Neuronal stem cell (in vitro differentiated cells): ENCODE data around the gene BEAN1.

ENCODE experiments used
- DNase-seq: peaks from one replicate; pipeline ENCODE4 v3.0.0-alpha.2; 2013; ENCODE audit warnings: low spot score
- H2AFZ ChIP-seq: one replicate; pipeline ENCODE4 v1.6.1; 2013; ENCODE audit warnings: mild to moderate bottlenecking, low read length, inconsistent platforms
- H2AK5ac ChIP-seq: 2 replicates; pipeline ENCODE4 v1.6.1; 2013; ENCODE audit warnings: low read depth, mild to moderate bottlenecking, inconsistent platforms, low read length, moderate library complexity, mixed read lengths
- H2BK120ac ChIP-seq: 2 replicates; pipeline ENCODE4 v1.6.1; 2013; ENCODE audit warnings: low read depth, mild to moderate bottlenecking, inconsistent platforms, low read length, moderate library complexity, mixed read lengths
- H2BK12ac ChIP-seq: one replicate; pipeline ENCODE4 v1.6.1; 2013; ENCODE audit warnings: low read length, inconsistent platforms
- H2BK15ac ChIP-seq: 2 replicates; pipeline ENCODE4 v1.6.1; 2013; ENCODE audit warnings: mild to moderate bottlenecking, low read length, inconsistent platforms, mixed read lengths
- H2BK5ac ChIP-seq: one replicate; pipeline ENCODE4 v1.6.1; 2013; ENCODE audit warnings: inconsistent platforms, mild to moderate bottlenecking, low read length, moderate library complexity
- H3K14ac ChIP-seq: one replicate; pipeline ENCODE4 v1.6.1; 2013; ENCODE audit warnings: low read length, inconsistent platforms
- H3K18ac ChIP-seq: 2 replicates; pipeline ENCODE4 v1.6.1; 2013; ENCODE audit warnings: low read length, inconsistent platforms
- H3K23ac ChIP-seq: 2 replicates; pipeline ENCODE4 v1.6.1; 2013; ENCODE audit warnings: low read depth, mild to moderate bottlenecking, mixed read lengths, low read length, inconsistent platforms; ENCODE audit not compliant: poor library complexity
- H3K27ac ChIP-seq: replicated peaks from 3 replicates; pipeline ENCODE4 v1.5.1; 2013; ENCODE audit warnings: low read length, inconsistent platforms
- H3K27me3 ChIP-seq, 3 experiments: 2 replicates each; pipeline ENCODE4 v1.6.1; 2013; ENCODE audit warnings: low read length in 3 of 3, mild to moderate bottlenecking in 2 of 3, inconsistent platforms in 1 of 3, low read depth in 1 of 3, mixed read lengths in 1 of 3, moderate library complexity in 1 of 3; ENCODE audit not compliant: control insufficient read depth in 3 of 3, insufficient read depth in 3 of 3
- H3K36me3 ChIP-seq, 2 donors: replicated peaks in 1 of 2; 2 replicates each; pipeline ENCODE4 v1.6.1; 2013; ENCODE audit warnings: low read length in 2 of 2; ENCODE audit not compliant: control insufficient read depth in 2 of 2, insufficient read depth in 2 of 2
- H3K4ac ChIP-seq: 2 replicates; pipeline ENCODE4 v1.6.1; 2013; ENCODE audit warnings: inconsistent platforms, mild to moderate bottlenecking, low read length, moderate library complexity
- H3K4me1 ChIP-seq, 2 donors: 1 replicate in 1 of 2; 2 replicates in 1 of 2; pipeline ENCODE4 v1.6.1; 2013; ENCODE audit warnings: low read length in 2 of 2, low read depth in 1 of 2; ENCODE audit not compliant: control insufficient read depth in 2 of 2, insufficient read depth in 1 of 2
- H3K4me2 ChIP-seq: one replicate; pipeline ENCODE4 v1.6.1; 2013; ENCODE audit warnings: mild to moderate bottlenecking, low read length, inconsistent platforms; ENCODE audit not compliant: insufficient read depth, poor library complexity, severe bottlenecking
- H3K4me3 ChIP-seq, 2 donors: 2 replicates each; pipeline ENCODE4 v1.5.1; 2013; ENCODE audit warnings: low read length in 2 of 2, mild to moderate bottlenecking in 2 of 2, inconsistent platforms in 1 of 2, moderate library complexity in 1 of 2
- H3K79me1 ChIP-seq: one replicate; pipeline ENCODE4 v1.6.1; 2013; ENCODE audit warnings: low read depth, mild to moderate bottlenecking, inconsistent platforms, low read length, moderate library complexity
- H3K9ac ChIP-seq: one replicate; pipeline ENCODE4 v1.6.1; 2013; ENCODE audit warnings: mild to moderate bottlenecking, low read depth, low read length, inconsistent platforms; ENCODE audit not compliant: poor library complexity
- H3K9me3 ChIP-seq, 2 donors: replicated peaks in 1 of 2; 2 replicates each; pipeline versions ENCODE3 to v1.6.1; 2013; ENCODE audit warnings: low read length in 2 of 2, mild to moderate bottlenecking in 2 of 2, inconsistent platforms in 1 of 2, low read depth in 1 of 2, mixed read lengths in 1 of 2, moderate library complexity in 1 of 2; ENCODE audit not compliant: control insufficient read depth in 2 of 2, insufficient read depth in 1 of 2
- H4K8ac ChIP-seq: one replicate; pipeline ENCODE4 v1.6.1; 2013; ENCODE audit warnings: low read depth, mild to moderate bottlenecking, inconsistent platforms, low read length, moderate library complexity
- H4K91ac ChIP-seq: one replicate; pipeline ENCODE4 v1.6.1; 2013; ENCODE audit warnings: low read length, low read depth, mild to moderate bottlenecking, inconsistent platforms; ENCODE audit not compliant: poor library complexity
- WGBS, 2 donors: extraction: QIAGEN DNeasy Blood & Tissue Kit; methylation state at CpG; one replicate each; pipeline ENCODE4 v1.1.7; 2013; ENCODE audit warnings: missing lambda C conversion rate in 2 of 2, mixed read lengths in 1 of 2; ENCODE audit not compliant: insufficient read length in 2 of 2, insufficient replicate concordance in 1 of 2; ENCODE audit errors: extremely low coverage in 2 of 2; 5-methylcytosine and 5-hydroxymethylcytosine counted together

Gene BEAN1

DNA sequence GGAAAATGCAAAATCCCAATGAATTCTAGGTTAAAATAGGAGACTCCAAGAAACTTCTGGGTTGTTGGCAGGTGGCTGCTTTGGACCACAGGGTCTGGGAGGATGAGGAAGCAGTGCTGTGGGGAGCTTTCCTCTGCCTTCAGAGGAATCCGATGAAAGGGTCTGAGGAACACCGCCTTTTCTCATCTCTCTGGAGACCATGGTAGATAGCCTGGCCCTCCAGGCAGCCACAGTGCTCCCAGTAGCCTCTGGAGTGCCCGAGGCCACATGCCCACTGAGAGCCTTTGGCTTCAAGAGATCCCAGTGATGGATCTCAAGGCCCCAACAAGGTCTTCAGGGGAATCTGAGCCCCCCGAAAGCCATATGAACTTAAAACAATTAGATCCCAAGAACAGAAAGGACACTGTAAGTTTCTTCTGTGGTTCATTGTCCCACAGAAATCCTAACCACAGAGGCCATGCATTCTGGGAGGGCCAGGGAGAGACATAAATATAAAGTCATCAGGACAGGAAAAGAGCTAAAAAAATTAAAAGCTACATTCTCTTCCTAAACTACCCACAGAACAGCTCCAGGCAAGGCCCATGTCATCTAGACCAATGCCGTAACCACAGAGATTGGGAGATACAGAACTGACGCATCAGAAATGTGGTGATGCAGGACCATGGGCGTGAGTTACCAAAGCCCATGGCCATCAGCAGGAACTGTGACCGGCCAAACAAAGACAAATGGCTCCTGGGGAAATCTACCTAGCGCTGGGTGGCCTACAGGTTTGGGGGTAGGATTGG lies 98.5 kb downstream of the BEAN1 start:
- H3K9me3 ChIP-seq = no peaks in the 10 kb centered on the region
- peaks cover 5 to 56% of the 10 kb centered on the region in 2 donors for H3K36me3 ChIP-seq
- no CpG with 5 or more reads among the region's 9 CpGs for WGBS, 2 donors
- no peak overlapping the region for H3K4me2 ChIP-seq
- H2BK5ac ChIP-seq = no peak overlapping the region
- H3K27ac ChIP-seq = no peak overlapping the region
- no peak overlapping the region for H3K14ac ChIP-seq
- no peak overlapping the region for H2AFZ ChIP-seq
- H3K4ac ChIP-seq = no peak overlapping the region
- no peak overlapping the region for H3K18ac ChIP-seq
- no peak overlapping the region for H4K91ac ChIP-seq
- no peak overlapping the region for H2AK5ac ChIP-seq
- no peak overlapping the region for H3K9ac ChIP-seq
- H3K27me3 ChIP-seq = no peaks in the 10 kb centered on the region
- H2BK12ac ChIP-seq = no peak overlapping the region
- H2BK120ac ChIP-seq = no peak overlapping the region
- H2BK15ac ChIP-seq = no peak overlapping the region
- no peak overlapping the region for H3K4me3 ChIP-seq
- H4K8ac ChIP-seq = no peak overlapping the region
- no peaks in the 10 kb centered on the region for H3K4me1 ChIP-seq
- H3K23ac ChIP-seq = no peak overlapping the region
- DNase-seq = no peak
- no peaks in the 10 kb centered on the region for H3K79me1 ChIP-seq

DNA sequence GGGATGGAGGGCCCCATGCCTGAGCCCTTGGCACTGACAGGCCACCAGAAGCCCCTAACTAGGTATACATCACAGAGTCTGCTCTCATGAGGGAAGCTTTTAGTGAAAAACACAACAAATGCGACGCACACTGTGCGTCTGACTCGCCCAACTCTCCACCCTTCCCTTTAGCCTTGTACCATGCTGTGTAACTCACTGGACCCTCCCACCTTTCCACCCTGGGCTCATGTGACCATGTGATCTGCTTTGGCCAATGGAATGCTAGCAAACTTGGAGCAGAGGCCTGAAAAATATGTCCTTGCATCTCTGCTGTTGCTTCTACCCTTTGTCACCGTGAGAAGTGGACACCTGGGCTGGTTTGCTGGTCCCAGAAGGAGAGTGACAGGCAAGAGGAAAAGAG lies 101.2 kb downstream of the BEAN1 start:
- Histone ChIP-seq H3K27me3 (no peaks in the 10 kb centered on the region), H3K4ac (no peak overlapping the region), H2BK120ac (no peak overlapping the region), H3K4me2 (no peak overlapping the region), H2AFZ (no peak overlapping the region), H3K4me3 (no peak overlapping the region), H3K27ac (no peak overlapping the region), H3K9me3 (no peaks in the 10 kb centered on the region), H2BK15ac (no peak overlapping the region), H3K23ac (no peak overlapping the region), H3K4me1 (peaks cover 0 to 2% of the 10 kb centered on the region in 2 donors), H3K79me1 (no peaks in the 10 kb centered on the region), H4K8ac (no peak overlapping the region), H2BK5ac (no peak overlapping the region), H3K9ac (no peak overlapping the region), H3K18ac (no peak overlapping the region), H3K36me3 (peaks cover 5 to 65% of the 10 kb centered on the region in 2 donors), H2AK5ac (no peak overlapping the region), H2BK12ac (no peak overlapping the region), H4K91ac (peak overlapping the region; percentile 6), H3K14ac (no peak overlapping the region)
- WGBS, 2 donors = no CpG with 5 or more reads among the region's 5 CpGs
- DNase-seq = no peak

DNA sequence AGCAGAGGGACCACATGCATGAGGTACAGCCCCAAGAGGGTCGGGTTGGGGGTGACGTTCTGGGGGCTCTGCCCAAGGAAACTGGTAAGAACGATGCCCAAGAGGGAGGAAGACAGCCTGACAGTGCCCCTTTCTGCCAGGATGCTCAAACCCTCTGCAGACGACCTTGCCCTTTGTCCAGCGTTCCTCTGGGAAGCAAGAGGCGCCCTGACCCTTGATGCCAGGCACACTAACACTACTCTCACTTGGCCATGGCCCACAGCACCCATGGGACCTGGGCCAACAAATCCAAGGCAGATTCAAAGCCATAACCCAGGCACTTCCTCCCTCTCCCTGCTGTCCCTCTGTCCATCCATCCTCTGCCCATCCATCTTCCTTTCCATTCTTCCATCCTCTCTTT lies 102.4 kb downstream of the BEAN1 start:
- no peak overlapping the region for H4K8ac ChIP-seq
- no peak for DNase-seq
- H3K36me3 ChIP-seq = peaks cover 5 to 73% of the 10 kb centered on the region in 2 donors

More for the DNA sequence above, 102.4 kb downstream of the BEAN1 start:
- no peak overlapping the region for H2BK15ac ChIP-seq
- no peak overlapping the region for H3K4me2 ChIP-seq
- H2AFZ ChIP-seq = no peak overlapping the region
- H3K4me1 ChIP-seq = peaks cover 0 to 2% of the 10 kb centered on the region in 2 donors
- no peak overlapping the region for H2BK5ac ChIP-seq
- no peak overlapping the region for H3K14ac ChIP-seq
- H3K18ac ChIP-seq = no peak overlapping the region
- H2BK120ac ChIP-seq = no peak overlapping the region
- H3K27ac ChIP-seq = no peak overlapping the region
- no peak overlapping the region for H3K9ac ChIP-seq
- WGBS, 2 donors = no CpG with 5 or more reads among the region's 6 CpGs
- no peak overlapping the region for H4K91ac ChIP-seq
- no peak overlapping the region for H3K4me3 ChIP-seq
- no peaks in the 10 kb centered on the region for H3K79me1 ChIP-seq
- no peak overlapping the region for H3K23ac ChIP-seq
- H3K27me3 ChIP-seq = no peaks in the 10 kb centered on the region
- H2AK5ac ChIP-seq = no peak overlapping the region
- H3K4ac ChIP-seq = no peak overlapping the region
- H2BK12ac ChIP-seq = no peak overlapping the region
- no peaks in the 10 kb centered on the region for H3K9me3 ChIP-seq
